HFF-Myc (cell line): Measurements from ENCODE around the gene METTL6.
"Not testable (repeated sequence)": the region's sequence is repeated elsewhere in the genome, so short reads cannot be mapped to it uniquely, and the experiment has no call there.

Experiments used
- DNase-seq: peaks from one replicate; pipeline ENCODE4 v3.0.0-alpha.2; 2011; ENCODE audit warnings: low read depth; ENCODE audit errors: extremely low read depth
- H3K4me3 ChIP-seq: replicated peaks from 2 replicates; pipeline ENCODE4 v1.5.1; 2011; ENCODE audit warnings: low read depth, mild to moderate bottlenecking, control low read depth, low read length
- TF ChIP-seq, protein P1 (sequence below): IDR thresholded peaks from 2 replicates; pipeline ENCODE4 v1.5.1; 2012; ENCODE audit warnings: mild to moderate bottlenecking, low read depth, low read length, control low read depth; ENCODE audit errors: missing control alignments

The METTL6 gene

DNA sequence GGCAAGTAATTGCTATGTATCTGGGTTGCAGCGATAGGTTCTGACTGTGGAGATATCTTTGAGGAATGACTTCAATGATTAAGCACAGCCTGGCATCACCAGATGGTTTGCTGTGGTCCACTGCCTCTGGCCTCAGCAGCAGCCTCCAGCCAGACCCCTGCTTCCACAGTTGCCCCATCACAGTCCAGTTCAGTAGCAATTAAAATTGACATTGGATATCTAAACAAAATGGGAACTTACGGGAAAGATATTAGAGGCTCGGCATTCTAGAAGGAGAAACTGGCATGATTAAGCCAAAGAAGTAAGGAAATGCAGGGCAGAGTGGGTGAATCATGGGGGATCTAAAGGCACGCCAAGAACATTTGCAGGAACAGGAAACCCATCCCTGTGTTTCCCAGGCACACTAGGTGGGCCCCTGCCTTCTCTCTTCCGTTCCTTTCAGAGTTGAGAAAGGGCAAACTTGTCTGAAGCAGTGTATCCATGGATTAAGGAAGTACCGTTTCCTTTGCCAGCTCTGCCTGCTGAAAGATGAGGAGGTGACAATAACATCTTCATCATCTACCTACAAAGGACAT is 58.7 kb downstream of the METTL6 start:
- H3K4me3 ChIP-seq: no peak overlapping the region
- DNase-seq: no peak
- TF ChIP-seq, protein P1, sequence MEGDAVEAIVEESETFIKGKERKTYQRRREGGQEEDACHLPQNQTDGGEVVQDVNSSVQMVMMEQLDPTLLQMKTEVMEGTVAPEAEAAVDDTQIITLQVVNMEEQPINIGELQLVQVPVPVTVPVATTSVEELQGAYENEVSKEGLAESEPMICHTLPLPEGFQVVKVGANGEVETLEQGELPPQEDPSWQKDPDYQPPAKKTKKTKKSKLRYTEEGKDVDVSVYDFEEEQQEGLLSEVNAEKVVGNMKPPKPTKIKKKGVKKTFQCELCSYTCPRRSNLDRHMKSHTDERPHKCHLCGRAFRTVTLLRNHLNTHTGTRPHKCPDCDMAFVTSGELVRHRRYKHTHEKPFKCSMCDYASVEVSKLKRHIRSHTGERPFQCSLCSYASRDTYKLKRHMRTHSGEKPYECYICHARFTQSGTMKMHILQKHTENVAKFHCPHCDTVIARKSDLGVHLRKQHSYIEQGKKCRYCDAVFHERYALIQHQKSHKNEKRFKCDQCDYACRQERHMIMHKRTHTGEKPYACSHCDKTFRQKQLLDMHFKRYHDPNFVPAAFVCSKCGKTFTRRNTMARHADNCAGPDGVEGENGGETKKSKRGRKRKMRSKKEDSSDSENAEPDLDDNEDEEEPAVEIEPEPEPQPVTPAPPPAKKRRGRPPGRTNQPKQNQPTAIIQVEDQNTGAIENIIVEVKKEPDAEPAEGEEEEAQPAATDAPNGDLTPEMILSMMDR: no peak

DNA sequence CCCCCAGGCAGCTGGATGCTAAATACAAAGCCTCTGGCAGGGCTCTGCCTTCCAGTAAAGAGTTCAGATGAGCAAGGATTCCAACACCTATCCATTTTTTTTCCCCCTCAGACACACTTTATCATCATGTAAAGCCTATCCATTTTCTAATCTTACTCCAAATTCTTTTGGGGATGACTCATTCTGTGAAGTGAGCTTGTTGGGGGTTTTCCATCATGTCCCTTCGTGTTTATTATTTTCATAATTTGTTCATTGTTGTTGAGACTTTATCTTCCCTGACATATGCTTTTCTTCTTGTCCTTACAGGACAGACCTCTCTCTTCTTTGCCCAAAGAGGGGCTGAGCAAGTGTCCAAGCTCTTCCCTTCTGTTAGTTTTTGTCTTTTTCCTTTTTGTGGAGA is 60.3 kb downstream of the METTL6 start:
- TF ChIP-seq, protein P1: no peak
- H3K4me3 ChIP-seq: no peak overlapping the region
- DNase-seq: no peak

DNA sequence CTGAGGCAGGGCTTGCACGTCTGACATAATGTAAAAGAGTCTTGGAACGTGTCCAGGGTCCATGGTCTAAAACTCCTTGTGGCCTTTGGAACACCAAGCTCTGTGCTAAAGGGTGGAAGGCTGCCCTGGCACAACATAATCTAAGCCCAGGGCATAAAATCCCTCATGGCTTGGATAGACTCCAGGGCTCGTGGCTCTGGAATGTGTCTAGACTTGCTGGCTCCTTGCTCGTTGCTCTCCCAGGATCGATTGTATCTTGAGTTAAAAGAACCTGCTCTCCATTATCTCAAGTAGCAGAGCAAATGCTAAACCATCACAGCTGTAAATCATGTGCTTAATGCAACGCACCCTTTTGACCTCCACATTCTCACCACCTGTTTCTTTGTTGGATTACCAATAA is 63.3 kb downstream of the METTL6 start:
- peak; percentile 65 for DNase-seq
- not testable (repeated sequence) for H3K4me3 ChIP-seq

GRCh38 chr3:15361494-15362214 is 65.7 kb downstream of the METTL6 start:
- TF ChIP-seq, protein P1: no peak
- H3K4me3 ChIP-seq: no peak overlapping the region
- DNase-seq: no peak

- no peak overlapping the region for H3K4me3 ChIP-seq
- no peak for DNase-seq
- TF ChIP-seq, protein P1: no peak
These were observed 66.4 kb downstream of the METTL6 start for GRCh38 chr3:15360788-15361493.
